Spleen (tissue), 11 donors: ENCODE measurements around the gene TDRD1. TPM values are rescaled to one million over a fixed set of nuclear protein-coding genes. Genes with fewer than 3 reads are reported as not detected.

Experiments
- DNase-seq: peaks from one replicate; pipeline ENCODE4 v3.0.0-alpha.2; 2020
- H3K27ac ChIP-seq, 8 donors: fragments of 200-600 bp; sonication (generic) in 7 of 8; 1 replicate in 4 of 8; 2 replicates in 4 of 8; pipeline versions ENCODE4 v1.5.0 to v1.8.0; 2016 to 2021; ENCODE audit warnings: inconsistent platforms in 4 of 8, mild to moderate bottlenecking in 4 of 8, moderate library complexity in 1 of 8
- H3K27me3 ChIP-seq, 7 donors: fragments of 200-600 bp; sonication (generic) in 6 of 7; replicated peaks in 1 of 7; 1 replicate in 4 of 7; 2 replicates in 3 of 7; pipeline versions ENCODE4 v1.5.0 to v1.8.0; 2016 to 2021; ENCODE audit warnings: inconsistent platforms in 3 of 7, mild to moderate bottlenecking in 1 of 7
- H3K36me3 ChIP-seq, 6 donors: fragments of 200-600 bp; sonication (generic) in 5 of 6; 1 replicate in 4 of 6; 2 replicates in 2 of 6; pipeline versions ENCODE4 v1.5.0 to v1.8.0; 2016 to 2021; ENCODE audit warnings: inconsistent platforms in 2 of 6
- H3K4me1 ChIP-seq, 6 donors: fragments of 200-600 bp; sonication (generic) in 5 of 6; 1 replicate in 3 of 6; 2 replicates in 3 of 6; pipeline versions ENCODE4 v1.5.0 to v1.8.0; 2016 to 2021; ENCODE audit warnings: inconsistent platforms in 3 of 6
- H3K4me3 ChIP-seq, 8 donors: fragments of 200-600 bp; sonication (generic) in 7 of 8; 1 replicate in 4 of 8; 2 replicates in 4 of 8; pipeline versions ENCODE4 v1.5.0 to v1.8.0; 2016 to 2021; ENCODE audit warnings: inconsistent platforms in 4 of 8, mild to moderate bottlenecking in 4 of 8, moderate library complexity in 2 of 8
- H3K9me3 ChIP-seq, 8 donors: fragments of 200-600 bp; sonication (generic) in 7 of 8; 1 replicate in 4 of 8; 2 replicates in 4 of 8; pipeline versions ENCODE4 v1.5.0 to v1.8.0; 2016 to 2021; ENCODE audit warnings: inconsistent platforms in 4 of 8
- CTCF ChIP-seq, 11 experiments: fragments of 200-600 bp in 7 of 11; fragments of 450-650 bp in 4 of 11; sonication (generic) in 4 of 11; IDR thresholded peaks in 8 of 11; conservative IDR thresholded peaks in 3 of 11; 1 replicate in 7 of 11; 2 replicates in 4 of 11; pipeline versions ENCODE4 v1.4.0 to v1.8.0; 2016 to 2021; ENCODE audit warnings: antibody characterized with exemption in 11 of 11, inconsistent platforms in 4 of 11, mild to moderate bottlenecking in 1 of 11
- POLR2A ChIP-seq, 3 donors: fragments of 450-650 bp; IDR thresholded peaks; one replicate each; pipeline ENCODE4 v1.5.1; 2017; ENCODE audit warnings: antibody characterized with exemption in 3 of 3, mild to moderate bottlenecking in 1 of 3
- POLR2AphosphoS5 ChIP-seq, 3 donors: sonication (generic); formaldehyde crosslinking; IDR thresholded peaks; one replicate each; pipeline ENCODE4 v1.5.1; 2017; ENCODE audit warnings: antibody characterized with exemption in 3 of 3
- WGBS, 5 donors: extraction: QIAGEN DNeasy Blood & Tissue Kit in 3 of 5; methylation state at CpG; one replicate each; pipeline versions ENCODE4 v1.1.5 to v1.1.7; 2013 to 2018; 5-methylcytosine and 5-hydroxymethylcytosine counted together
- intact Hi-C: fragments of 100-400 bp; cut with DNase I; formaldehyde crosslinking; loops from one replicate; pipeline ENCODE4 v1.15.0; 2023; ENCODE audit warnings: low total_unique reads
- polyA plus RNA-seq, 3 donors: library from polyadenylated mRNA; stranded (reverse); fragments of 200-250 nt; gene quantifications; one replicate each; pipeline ENCODE4 v1.2.1, GENCODE V29; 2013
- total RNA-seq, 7 donors: library from RNA; depleted of rRNA in 3 of 7; stranded (reverse); fragments of >200 nt in 3 of 7; fragmentation: NEBNext Ultra II Directional in 4 of 7; extraction: Animal tissue kit (Norgen Biotek cat#: 25700) in 4 of 7; gene quantifications; one replicate each; pipeline versions ENCODE4 v1.1.0 to v1.2.1, GENCODE V29; 2016 to 2021
- donor health status: healthy with polysubstance abuse.
- donor health status: DM: no; HTN: no; CAD: no; lungs with moderate emphysema.
- donor health status: DM: no; HTN: no; CAD: no.
- donor health status: Bipolar disorder and iron deficiency.
- donor health status: healthy.
- donor health status: DM: no; HTN: no; CAD: no.
- donor health status: DM: yes; HTN: yes; CAD: no.

TDRD1 gene
- total and polyA plus RNA-seq, 10 donors: 0.02 to 3.9 (median 0.92) TPM

DNA sequence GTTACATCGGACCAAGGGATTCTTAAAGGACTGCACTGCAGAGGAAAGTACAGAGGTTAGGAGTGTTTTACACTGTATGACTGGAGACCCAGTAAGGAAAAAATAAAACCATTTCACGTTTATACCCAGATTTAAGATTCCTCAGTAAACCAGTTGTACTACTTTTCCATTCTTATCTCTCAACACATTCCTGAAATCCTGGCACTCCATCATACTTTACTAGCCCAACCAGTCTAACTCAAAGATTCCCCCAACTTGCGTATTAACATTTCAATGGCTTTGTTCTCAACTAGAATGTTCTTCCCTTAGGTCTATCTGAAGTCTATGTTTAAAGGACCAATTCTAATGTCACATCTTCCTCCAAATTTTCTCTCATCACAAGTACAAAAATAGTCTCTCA, 13.1 kb upstream of the TDRD1 start:
- TF ChIP-seq POLR2AphosphoS5 (IDR thresholded peaks at IDR 0.05): no peak
- no peak for TF ChIP-seq POLR2A (IDR thresholded peaks at IDR 0.05)
- no peak for TF ChIP-seq CTCF (IDR thresholded peaks at IDR 0.05 in 8 of 11, conservative IDR thresholded peaks at IDR 0.05 in 3 of 11)
- H3K27ac ChIP-seq: no peak overlapping the region

GRCh38 chr10:114166494-114166893, 12.7 kb upstream of the TDRD1 start:
- intact Hi-C loops: no loop called here
- H3K9me3 ChIP-seq: peaks cover 0 to 15% (median 10%) of the 10 kb centered on the region in 8 donors
- H3K36me3 ChIP-seq: peaks cover 0 to 40% (median 4%) of the 10 kb centered on the region in 6 donors
- WGBS, 5 donors: 71 to 79% (median 77%) methylated on average over 3 of the region's 3 CpGs
- H3K27me3 ChIP-seq: no peaks in the 10 kb centered on the region
- no peak for TF ChIP-seq CTCF (IDR thresholded peaks at IDR 0.05 in 8 of 11, conservative IDR thresholded peaks at IDR 0.05 in 3 of 11)
- TF ChIP-seq POLR2A (IDR thresholded peaks at IDR 0.05): no peak
- TF ChIP-seq POLR2AphosphoS5 (IDR thresholded peaks at IDR 0.05): no peak
- DNase-seq: no peak
- no peak overlapping the region for H3K4me3 ChIP-seq
- H3K27ac ChIP-seq: peak overlapping the region in 1 of 8 donors; percentile 5
- H3K4me1 ChIP-seq: peaks cover 0 to 43% (median 16%) of the 10 kb centered on the region in 6 donors

More for the DNA sequence above, 13.1 kb upstream of the TDRD1 start:
- Histone ChIP-seq H3K4me1 (peaks cover 0 to 43% (median 12%) of the 10 kb centered on the region in 6 donors), H3K27me3 (no peaks in the 10 kb centered on the region), H3K9me3 (peaks cover 0 to 15% (median 10%) of the 10 kb centered on the region in 8 donors), H3K4me3 (no peak overlapping the region), H3K36me3 (peaks cover 0 to 45% (median 6%) of the 10 kb centered on the region in 6 donors)
- no peak for DNase-seq
- WGBS, 5 donors: 82 to 88% (median 84%) methylated on average over 3 of the region's 3 CpGs
- intact Hi-C loops: no loop called here

GRCh38 chr10:114167985-114168384, 11.2 kb upstream of the TDRD1 start:
- peaks cover 8 to 53% (median 28%) of the 10 kb centered on the region in 6 donors for H3K4me1 ChIP-seq
- no peak for DNase-seq
- no peak for TF ChIP-seq POLR2A (IDR thresholded peaks at IDR 0.05)
- no peak for TF ChIP-seq POLR2AphosphoS5 (IDR thresholded peaks at IDR 0.05)
- no peak for TF ChIP-seq CTCF (IDR thresholded peaks at IDR 0.05 in 8 of 11, conservative IDR thresholded peaks at IDR 0.05 in 3 of 11)
- H3K36me3 ChIP-seq: peaks cover 0 to 25% (median under 1%) of the 10 kb centered on the region in 6 donors
- no peak overlapping the region for H3K4me3 ChIP-seq
- H3K9me3 ChIP-seq: peaks cover 0 to 15% (median 10%) of the 10 kb centered on the region in 8 donors
- H3K27ac ChIP-seq: no peak overlapping the region
- WGBS, 5 donors: 74 to 89% (median 85%) methylated on average over 3 of the region's 3 CpGs
- H3K27me3 ChIP-seq: no peaks in the 10 kb centered on the region
- intact Hi-C loops: no loop called here

DNA sequence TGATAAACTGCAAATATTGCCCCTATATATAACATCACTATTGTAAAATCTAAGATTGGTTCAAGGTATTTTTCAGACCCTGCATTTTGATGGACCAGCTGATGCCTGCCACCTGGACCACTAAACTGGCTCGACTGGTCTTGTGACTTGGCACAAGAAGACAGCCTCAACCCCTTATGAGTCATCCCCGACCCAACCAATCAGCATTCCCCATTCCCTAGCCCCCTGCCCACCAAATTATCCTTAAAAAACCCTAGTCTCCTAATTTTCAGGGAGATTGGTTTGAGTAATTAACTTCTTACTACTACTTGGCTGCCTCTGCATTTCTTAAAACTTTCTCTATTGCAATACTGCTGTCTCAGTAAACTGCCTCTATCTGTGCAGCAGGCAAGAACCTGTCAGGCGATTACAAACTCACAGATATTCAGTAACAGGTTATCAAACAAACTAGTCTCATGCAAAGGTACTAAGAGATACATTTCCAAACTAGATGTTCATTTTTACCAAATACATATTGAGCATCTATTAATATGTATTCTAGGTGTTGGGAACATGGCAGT, 10.6 kb upstream of the TDRD1 start:
- WGBS, 5 donors: 94 to 100% (median 97%) methylated on average over 3 of the region's 3 CpGs
- peaks cover 0 to 15% (median 10%) of the 10 kb centered on the region in 8 donors for H3K9me3 ChIP-seq
- DNase-seq: no peak
- TF ChIP-seq POLR2A (IDR thresholded peaks at IDR 0.05): no peak
- no peak for TF ChIP-seq CTCF (IDR thresholded peaks at IDR 0.05 in 8 of 11, conservative IDR thresholded peaks at IDR 0.05 in 3 of 11)
- no peak for TF ChIP-seq POLR2AphosphoS5 (IDR thresholded peaks at IDR 0.05)
- H3K4me1 ChIP-seq: peaks cover 8 to 53% (median 26%) of the 10 kb centered on the region in 6 donors
- H3K4me3 ChIP-seq: no peak overlapping the region
- no peaks in the 10 kb centered on the region for H3K27me3 ChIP-seq
- no peak overlapping the region for H3K27ac ChIP-seq
- H3K36me3 ChIP-seq: peaks cover 0 to 21% (median 0%) of the 10 kb centered on the region in 6 donors
- intact Hi-C loops: no loop called here
